Kidney epithelial cell (primary cell): ENCODE data around the gene KRTAP9-7. TPM values are rescaled to one million over a fixed set of nuclear protein-coding genes. Genes with fewer than 3 reads are reported as not detected.
"Not testable (repeated sequence)": the region's sequence is repeated elsewhere in the genome, so short reads cannot be mapped to it uniquely, and the experiment has no call there.

Experiments used
- DNase-seq: peaks from one replicate; pipeline ENCODE4 v3.0.0-alpha.2; 2010; ENCODE audit warnings: low read depth
- H3K27me3 ChIP-seq: 2 replicates; pipeline ENCODE4 v1.6.0; 2011; ENCODE audit warnings: low read length; ENCODE audit not compliant: control insufficient read depth, insufficient read depth
- H3K36me3 ChIP-seq: 2 replicates; pipeline ENCODE4 v1.5.1; 2011; ENCODE audit warnings: low read length; ENCODE audit not compliant: control insufficient read depth, insufficient read depth
- H3K4me3 ChIP-seq: 2 replicates; pipeline ENCODE4 v1.5.1; 2011; ENCODE audit warnings: low read depth, mild to moderate bottlenecking, control low read depth, low read length
- total RNA-seq: library from RNA; depleted of rRNA; stranded (reverse); fragments of >200 nt; gene quantifications from 2 replicates; pipeline ENCODE4 v1.2.3, GENCODE V29; 2015
- TF ChIP-seq, protein P1 (sequence below): IDR thresholded peaks from 2 replicates; pipeline ENCODE4 v1.5.1; 2011; ENCODE audit warnings: mild to moderate bottlenecking, moderate library complexity, low read length, control low read depth, inconsistent platforms; ENCODE audit not compliant: insufficient read depth, poor library complexity, severe bottlenecking

Gene KRTAP9-7
- not detected in 2 replicates for total RNA-seq

- H3K36me3 ChIP-seq = not testable (repeated sequence)
These were observed at the start of gene KRTAP9-7 for GRCh38 chr17:41275648-41276190. TSS of gene KRTAP9-7 (plus strand) at chr17:41275698. CDS start at chr17:41275698, 0 bp downstream.

GRCh38 chr17:41226051-41226450 is 49.4 kb upstream of the KRTAP9-7 start:
- TF ChIP-seq, protein P1, sequence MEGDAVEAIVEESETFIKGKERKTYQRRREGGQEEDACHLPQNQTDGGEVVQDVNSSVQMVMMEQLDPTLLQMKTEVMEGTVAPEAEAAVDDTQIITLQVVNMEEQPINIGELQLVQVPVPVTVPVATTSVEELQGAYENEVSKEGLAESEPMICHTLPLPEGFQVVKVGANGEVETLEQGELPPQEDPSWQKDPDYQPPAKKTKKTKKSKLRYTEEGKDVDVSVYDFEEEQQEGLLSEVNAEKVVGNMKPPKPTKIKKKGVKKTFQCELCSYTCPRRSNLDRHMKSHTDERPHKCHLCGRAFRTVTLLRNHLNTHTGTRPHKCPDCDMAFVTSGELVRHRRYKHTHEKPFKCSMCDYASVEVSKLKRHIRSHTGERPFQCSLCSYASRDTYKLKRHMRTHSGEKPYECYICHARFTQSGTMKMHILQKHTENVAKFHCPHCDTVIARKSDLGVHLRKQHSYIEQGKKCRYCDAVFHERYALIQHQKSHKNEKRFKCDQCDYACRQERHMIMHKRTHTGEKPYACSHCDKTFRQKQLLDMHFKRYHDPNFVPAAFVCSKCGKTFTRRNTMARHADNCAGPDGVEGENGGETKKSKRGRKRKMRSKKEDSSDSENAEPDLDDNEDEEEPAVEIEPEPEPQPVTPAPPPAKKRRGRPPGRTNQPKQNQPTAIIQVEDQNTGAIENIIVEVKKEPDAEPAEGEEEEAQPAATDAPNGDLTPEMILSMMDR = no peak
- Histone ChIP-seq H3K4me3 (no peak overlapping the region), H3K27me3 (no peaks in the 10 kb centered on the region), H3K36me3 (no peaks in the 10 kb centered on the region)
- no peak for DNase-seq

More at GRCh38 chr17:41275648-41276190, at the start of gene KRTAP9-7:
- H3K27me3 ChIP-seq, H3K4me3 ChIP-seq, DNase-seq: not testable (repeated sequence)

DNA sequence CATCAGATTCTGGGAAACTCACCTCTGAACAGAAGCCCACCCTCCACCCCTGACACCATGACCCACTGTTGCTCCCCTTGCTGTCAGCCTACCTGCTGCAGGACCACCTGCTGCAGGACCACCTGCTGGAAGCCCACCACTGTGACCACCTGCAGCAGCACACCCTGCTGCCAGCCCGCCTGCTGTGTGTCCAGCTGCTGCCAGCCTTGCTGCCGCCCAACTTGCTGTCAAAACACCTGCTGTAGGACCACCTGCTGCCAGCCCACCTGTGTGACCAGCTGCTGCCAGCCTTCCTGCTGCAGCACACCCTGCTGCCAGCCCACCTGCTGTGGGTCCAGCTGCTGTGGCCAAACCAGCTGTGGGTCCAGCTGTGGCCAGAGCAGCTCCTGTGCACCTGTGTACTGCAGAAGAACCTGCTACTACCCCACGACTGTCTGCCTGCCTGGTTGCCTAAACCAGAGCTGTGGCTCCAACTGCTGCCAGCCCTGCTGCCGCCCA is 48.9 kb upstream of the KRTAP9-7 start, which contains the start of gene KRTAP9-2:
TSS of gene KRTAP9-2 (plus strand) at position 51 of the 498 bp plus-strand sequence. CDS start at position 58, 7 bp downstream.
- H3K4me3 ChIP-seq, H3K27me3 ChIP-seq, H3K36me3 ChIP-seq, DNase-seq: not testable (repeated sequence)

DNA sequence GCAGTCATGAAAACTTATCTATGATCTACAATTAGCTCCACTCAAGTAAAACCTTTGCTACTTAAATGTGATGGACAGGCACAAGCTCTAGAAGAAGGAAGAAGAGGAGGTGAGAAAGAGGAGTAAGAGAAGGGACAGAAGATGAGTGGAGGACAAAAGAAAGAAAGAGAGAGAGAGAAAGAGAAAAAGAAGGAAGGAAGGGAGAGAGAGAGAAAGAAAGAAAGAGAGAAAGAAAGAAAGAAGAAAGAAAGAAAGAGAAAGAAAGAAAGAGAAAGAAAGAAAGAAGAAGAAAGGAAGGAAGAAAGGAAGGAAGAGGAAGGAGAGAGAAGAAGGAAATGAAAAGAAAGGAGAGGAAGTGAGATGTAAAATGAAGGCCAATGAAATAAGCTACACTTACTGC is 45.4 kb upstream of the KRTAP9-7 start:
- Histone ChIP-seq H3K36me3 (no peaks in the 10 kb centered on the region), H3K27me3 (no peaks in the 10 kb centered on the region), H3K4me3 (no peak overlapping the region)
- TF ChIP-seq, protein P1 = no peak
- DNase-seq = no peak

DNA sequence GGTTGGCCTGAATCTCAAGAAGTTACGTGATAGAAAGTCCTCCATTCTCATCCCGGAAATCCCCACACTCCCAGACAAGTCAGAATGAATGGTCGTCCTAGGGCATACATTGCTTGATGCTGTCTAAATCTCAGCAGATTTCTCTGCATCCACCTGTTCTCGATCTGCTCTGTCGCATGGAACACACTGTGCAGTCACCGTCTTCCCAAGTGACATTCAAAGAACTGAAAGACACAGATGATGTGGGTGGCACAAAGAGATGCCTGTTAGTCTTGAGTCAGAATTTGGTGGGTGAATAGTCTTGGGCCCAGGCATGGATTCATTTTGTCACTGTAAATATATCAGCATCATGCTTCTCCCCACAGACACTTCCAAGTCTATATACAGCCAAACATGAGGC is 43.8 kb upstream of the KRTAP9-7 start:
- no peaks in the 10 kb centered on the region for H3K36me3 ChIP-seq
- no peak for DNase-seq
- no peaks in the 10 kb centered on the region for H3K27me3 ChIP-seq
- H3K4me3 ChIP-seq = no peak overlapping the region
- TF ChIP-seq, protein P1 = no peak

DNA sequence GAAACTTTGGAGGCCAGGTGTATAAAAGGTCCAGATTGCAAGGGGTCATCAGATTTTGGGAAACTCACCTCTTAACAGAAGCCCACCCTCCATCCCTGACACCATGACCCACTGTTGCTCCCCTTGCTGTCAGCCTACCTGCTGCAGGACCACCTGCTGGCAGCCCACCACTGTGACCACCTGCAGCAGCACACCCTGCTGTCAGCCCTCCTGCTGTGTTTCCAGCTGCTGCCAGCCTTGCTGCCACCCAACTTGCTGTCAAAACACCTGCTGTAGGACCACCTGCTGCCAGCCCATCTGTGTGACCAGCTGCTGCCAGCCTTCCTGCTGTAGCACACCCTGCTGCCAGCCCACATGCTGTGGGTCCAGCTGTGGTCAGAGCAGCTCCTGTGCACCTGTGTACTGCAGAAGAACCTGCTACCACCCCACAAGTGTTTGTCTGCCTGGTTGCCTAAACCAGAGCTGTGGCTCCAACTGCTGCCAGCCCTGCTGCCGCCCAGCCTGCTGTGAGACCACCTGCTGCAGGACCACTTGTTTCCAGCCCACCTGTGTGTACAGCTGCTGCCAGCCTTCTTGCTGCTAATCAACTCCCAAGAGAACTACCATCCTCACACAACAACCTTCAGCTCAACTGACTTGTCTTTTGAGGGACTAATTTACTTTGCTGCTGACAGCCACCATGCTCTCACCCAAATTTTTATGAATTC is 42.9 kb upstream of the KRTAP9-7 start, which contains the start of gene KRTAP9-3:
TSS of gene KRTAP9-3 (plus strand) at position 51 of the 707 bp plus-strand sequence. CDS start at position 104, 53 bp downstream.
- not testable (repeated sequence) for H3K36me3 ChIP-seq, DNase-seq, H3K4me3 ChIP-seq, H3K27me3 ChIP-seq

- not testable (repeated sequence) for H3K4me3 ChIP-seq, DNase-seq, H3K36me3 ChIP-seq, H3K27me3 ChIP-seq
These were observed 38.4 kb upstream of the KRTAP9-7 start for GRCh38 chr17:41237116-41237515.

DNA sequence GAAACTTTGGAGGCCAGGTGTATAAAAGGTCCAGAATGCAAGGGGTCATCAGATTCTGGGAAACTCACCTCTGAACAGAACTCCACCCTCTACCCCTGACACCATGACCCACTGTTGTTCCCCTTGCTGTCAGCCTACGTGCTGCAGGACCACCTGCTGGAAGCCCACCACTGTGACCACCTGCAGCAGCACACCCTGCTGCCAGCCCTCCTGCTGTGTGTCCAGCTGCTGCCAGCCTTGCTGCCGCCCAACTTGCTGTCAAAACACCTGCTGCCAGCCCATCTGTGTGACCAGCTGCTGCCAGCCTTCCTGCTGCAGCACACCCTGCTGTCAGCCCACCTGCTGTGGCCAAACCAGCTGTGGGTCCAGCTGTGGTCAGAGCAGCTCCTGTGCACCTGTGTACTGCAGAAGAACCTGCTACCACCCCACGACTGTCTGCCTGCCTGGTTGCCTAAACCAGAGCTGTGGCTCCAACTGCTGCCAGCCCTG is 37.5 kb upstream of the KRTAP9-7 start, which contains the start of gene KRTAP9-8:
TSS of gene KRTAP9-8 (plus strand) at position 51 of the 489 bp plus-strand sequence. CDS start at position 104, 53 bp downstream.
- H3K36me3 ChIP-seq, H3K4me3 ChIP-seq, H3K27me3 ChIP-seq, DNase-seq: not testable (repeated sequence)

- not testable (repeated sequence) for H3K4me3 ChIP-seq, DNase-seq, H3K27me3 ChIP-seq, H3K36me3 ChIP-seq
These were observed 28.3 kb upstream of the KRTAP9-7 start for GRCh38 chr17:41246995-41247787.

DNA sequence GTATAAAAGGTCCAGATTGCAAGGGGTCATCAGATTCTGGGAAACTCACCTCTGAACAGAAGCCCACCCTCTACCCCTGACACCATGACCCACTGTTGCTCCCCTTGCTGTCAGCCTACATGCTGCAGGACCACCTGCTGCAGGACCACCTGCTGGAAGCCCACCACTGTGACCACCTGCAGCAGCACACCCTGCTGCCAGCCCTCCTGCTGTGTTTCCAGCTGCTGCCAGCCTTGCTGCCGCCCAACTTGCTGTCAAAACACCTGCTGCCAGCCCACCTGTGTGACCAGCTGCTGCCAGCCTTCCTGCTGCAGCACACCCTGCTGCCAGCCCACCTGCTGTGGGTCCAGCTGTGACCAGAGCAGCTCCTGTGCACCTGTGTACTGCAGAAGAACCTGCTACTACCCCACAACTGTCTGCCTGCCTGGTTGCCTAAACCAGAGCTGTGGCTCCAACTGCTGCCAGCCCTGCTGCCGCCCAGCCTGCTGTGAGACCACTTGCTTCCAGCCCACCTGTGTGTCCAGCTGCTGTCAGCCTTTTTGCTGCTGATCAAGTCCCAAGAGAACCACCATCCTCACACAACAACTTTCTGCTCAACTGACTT is 25.8 kb upstream of the KRTAP9-7 start, which contains the start of gene KRTAP9-4:
TSS of gene KRTAP9-4 (plus strand) at position 51 of the 604 bp plus-strand sequence. CDS start at position 85, 34 bp downstream.
- not testable (repeated sequence) for DNase-seq, H3K4me3 ChIP-seq, H3K36me3 ChIP-seq, H3K27me3 ChIP-seq
